IPS-11a (cell line): Measurements from ENCODE around the gene ADRA2B.
"Not testable (repeated sequence)": the region's sequence is repeated elsewhere in the genome, so short reads cannot be mapped to it uniquely, and the experiment has no call there.

Experiments used
- H3K4me3 ChIP-seq: one replicate; pipeline ENCODE4 v1.5.1; 2013; ENCODE audit warnings: low read depth, low read length, control low read depth

The ADRA2B gene

GRCh38 chr2:96071087-96071976 lies 45.0 kb downstream of the ADRA2B start:
- H3K4me3 ChIP-seq: not testable (repeated sequence)

- H3K4me3 ChIP-seq: not testable (repeated sequence)
These were observed 46.0 kb downstream of the ADRA2B start for GRCh38 chr2:96070351-96070750.

- H3K4me3 ChIP-seq: not testable (repeated sequence)
These were observed 46.5 kb downstream of the ADRA2B start for GRCh38 chr2:96069878-96070277.

- not testable (repeated sequence) for H3K4me3 ChIP-seq
These were observed 48.3 kb downstream of the ADRA2B start for GRCh38 chr2:96067902-96068581.

- not testable (repeated sequence) for H3K4me3 ChIP-seq
These were observed 49.2 kb downstream of the ADRA2B start for GRCh38 chr2:96067098-96067660.

- not testable (repeated sequence) for H3K4me3 ChIP-seq
These were observed 49.9 kb downstream of the ADRA2B start for GRCh38 chr2:96066511-96066910.

GRCh38 chr2:96065954-96066353 lies 50.4 kb downstream of the ADRA2B start:
- not testable (repeated sequence) for H3K4me3 ChIP-seq

GRCh38 chr2:96065381-96065930 lies 50.9 kb downstream of the ADRA2B start:
- no peak overlapping the region for H3K4me3 ChIP-seq

- H3K4me3 ChIP-seq: not testable (repeated sequence)
These were observed 51.6 kb downstream of the ADRA2B start for GRCh38 chr2:96064760-96065159.

- H3K4me3 ChIP-seq: not testable (repeated sequence)
These were observed 52.2 kb downstream of the ADRA2B start for GRCh38 chr2:96064047-96064675.

- not testable (repeated sequence) for H3K4me3 ChIP-seq
These were observed 53.1 kb downstream of the ADRA2B start for GRCh38 chr2:96063116-96063899.
